Progenitor cell of endocrine pancreas (in vitro differentiated cells): Measurements from ENCODE around the gene ZNF618. TPM values are rescaled to one million over a fixed set of nuclear protein-coding genes. Genes with fewer than 3 reads are reported as not detected.

ENCODE experiments used
- DNase-seq: peaks from one replicate; pipeline ENCODE4 v3.0.0; 2021; ENCODE audit warnings: low spot score; ENCODE audit not compliant: unreplicated experiment
- H3K27ac Mint-ChIP-seq: 2 replicates; pipeline ENCODE4 v1.8.0; 2021; ENCODE audit warnings: mild to moderate bottlenecking, moderate library complexity, mixed read lengths
- H3K27me3 Mint-ChIP-seq: 2 replicates; pipeline ENCODE4 v1.8.0; 2021; ENCODE audit warnings: mixed read lengths
- H3K36me3 Mint-ChIP-seq: 2 replicates; pipeline ENCODE4 v1.8.0; 2022; ENCODE audit warnings: mixed read lengths; ENCODE audit not compliant: insufficient read depth
- H3K4me1 Mint-ChIP-seq: 2 replicates; pipeline ENCODE4 v1.8.0; 2021; ENCODE audit warnings: low read depth, mixed read lengths
- H3K4me3 Mint-ChIP-seq: 2 replicates; pipeline ENCODE4 v1.8.0; 2021; ENCODE audit warnings: low read depth, mild to moderate bottlenecking, moderate library complexity, mixed read lengths
- H3K9me3 Mint-ChIP-seq: 2 replicates; pipeline ENCODE4 v1.8.0; 2021; ENCODE audit warnings: low read depth, mixed read lengths
- CTCF ChIP-seq: fragments of 200-600 bp; sonication (generic); IDR thresholded peaks from one replicate; pipeline ENCODE4 v1.5.0; 2021; ENCODE audit warnings: antibody characterized with exemption, mild to moderate bottlenecking; ENCODE audit not compliant: unreplicated experiment
- total RNA-seq: library from RNA; stranded (reverse); gene quantifications from 2 replicates; pipeline ENCODE4 v1.2.1, GENCODE V29; 2021

Gene ZNF618
- total RNA-seq, 1 donor from 2014 or later = 85.8 TPM

GRCh38 chr9:114033397-114034103 lies 157.4 kb downstream of the ZNF618 start:
- H3K36me3 Mint-ChIP-seq = peaks cover 32% of the 10 kb centered on the region
- H3K27me3 Mint-ChIP-seq = no peaks in the 10 kb centered on the region
- no peak overlapping the region for H3K27ac Mint-ChIP-seq
- no peak for DNase-seq
- H3K4me3 Mint-ChIP-seq = no peak overlapping the region
- no peaks in the 10 kb centered on the region for H3K9me3 Mint-ChIP-seq
- peak; percentile 65 for TF ChIP-seq CTCF
- H3K4me1 Mint-ChIP-seq = no peaks in the 10 kb centered on the region

DNA sequence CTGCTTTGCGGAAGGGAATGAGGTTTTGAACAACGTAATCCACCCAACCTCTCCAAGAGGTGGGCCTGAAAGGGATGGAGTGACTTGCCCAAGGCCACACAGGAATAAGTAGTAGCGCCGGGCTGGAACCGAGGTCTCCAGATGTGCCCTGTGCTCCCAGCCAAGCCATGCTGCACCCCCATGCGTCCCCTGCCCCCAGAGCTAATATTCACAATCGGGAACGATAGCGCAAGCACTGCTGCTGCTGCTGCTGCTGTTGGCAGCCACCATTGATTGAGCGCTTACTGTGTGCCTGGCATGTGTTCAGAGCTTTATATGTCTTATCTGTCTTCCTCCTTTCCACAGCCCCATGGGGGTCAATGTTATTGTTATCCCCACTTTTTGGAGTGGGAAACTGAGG lies 158.1 kb downstream of the ZNF618 start:
- no peaks in the 10 kb centered on the region for H3K4me1 Mint-ChIP-seq
- no peak overlapping the region for H3K27ac Mint-ChIP-seq
- no peak for DNase-seq
- TF ChIP-seq CTCF = no peak
- no peaks in the 10 kb centered on the region for H3K9me3 Mint-ChIP-seq
- peaks cover 30% of the 10 kb centered on the region for H3K36me3 Mint-ChIP-seq
- H3K27me3 Mint-ChIP-seq = no peaks in the 10 kb centered on the region
- no peak overlapping the region for H3K4me3 Mint-ChIP-seq

- no peak overlapping the region for H3K27ac Mint-ChIP-seq
- no peak overlapping the region for H3K4me3 Mint-ChIP-seq
- no peak for TF ChIP-seq CTCF
- peaks cover 34% of the 10 kb centered on the region for H3K36me3 Mint-ChIP-seq
- no peaks in the 10 kb centered on the region for H3K27me3 Mint-ChIP-seq
- no peaks in the 10 kb centered on the region for H3K4me1 Mint-ChIP-seq
- H3K9me3 Mint-ChIP-seq = no peaks in the 10 kb centered on the region
- DNase-seq = no peak
These were observed 158.6 kb downstream of the ZNF618 start for GRCh38 chr9:114034661-114035062.

DNA sequence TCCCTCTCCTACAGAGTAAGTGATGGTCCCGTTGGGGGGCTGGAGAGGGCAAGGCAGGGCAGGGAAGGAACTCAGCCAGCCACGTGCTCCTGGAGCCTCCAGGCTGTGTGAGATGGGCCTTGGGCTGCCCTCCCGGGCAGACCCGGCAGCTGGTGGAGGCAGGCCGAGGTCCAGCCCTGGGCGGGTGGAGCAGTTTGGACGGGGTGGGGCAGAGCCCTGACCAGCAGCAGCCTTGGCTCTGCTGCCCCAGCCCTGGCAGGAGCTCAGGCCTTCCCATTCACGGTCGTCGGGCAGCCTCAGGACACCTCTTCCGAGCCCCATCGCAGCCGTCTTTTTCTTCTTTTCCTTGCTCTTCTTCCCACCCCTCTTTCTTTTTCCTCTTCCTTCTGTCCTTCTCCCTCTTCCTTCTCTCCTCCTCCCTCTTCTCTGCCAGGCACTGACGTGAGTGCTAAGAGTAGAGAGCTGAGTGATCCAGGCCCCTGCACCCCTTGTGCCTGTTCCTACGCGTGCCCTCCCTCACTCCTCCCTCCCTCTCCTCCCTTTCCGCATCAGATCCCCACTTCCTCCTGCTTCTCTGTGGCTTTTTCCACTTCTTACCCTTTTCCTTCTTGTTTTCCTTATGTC lies 159.2 kb downstream of the ZNF618 start:
- TF ChIP-seq CTCF = no peak
- no peaks in the 10 kb centered on the region for H3K4me1 Mint-ChIP-seq

GRCh38 chr9:114035845-114036801 lies 160.0 kb downstream of the ZNF618 start:
- Mint-ChIP-seq H3K36me3 (peaks cover 37% of the 10 kb centered on the region), H3K9me3 (no peaks in the 10 kb centered on the region), H3K27me3 (no peaks in the 10 kb centered on the region), H3K4me3 (no peak overlapping the region), H3K4me1 (no peaks in the 10 kb centered on the region), H3K27ac (peak overlapping the region; percentile 62)
- DNase-seq = no peak
- TF ChIP-seq CTCF = no peak

More for the DNA sequence above, 159.2 kb downstream of the ZNF618 start:
- Mint-ChIP-seq H3K36me3 (peaks cover 37% of the 10 kb centered on the region), H3K4me3 (no peak overlapping the region), H3K9me3 (no peaks in the 10 kb centered on the region), H3K27ac (peak overlapping the region; percentile 62), H3K27me3 (no peaks in the 10 kb centered on the region)
- DNase-seq = no peak
